Stomach (tissue), 4 donors: ENCODE data around the gene RABGAP1L.

ENCODE experiments used
- CTCF ChIP-seq, 7 experiments: fragments of 450-650 bp in 4 of 7; fragments of 200-600 bp in 3 of 7; sonication (generic) in 3 of 7; IDR thresholded peaks; one replicate each; pipeline ENCODE4 v1.5.1; 2016 to 2019; ENCODE audit warnings: antibody characterized with exemption in 7 of 7, control low read depth in 2 of 7, mild to moderate bottlenecking in 1 of 7
- POLR2A ChIP-seq, 4 donors: fragments of 450-650 bp; IDR thresholded peaks; one replicate each; pipeline ENCODE4 v1.6.1; 2016; ENCODE audit warnings: antibody characterized with exemption in 4 of 4, control low read depth in 2 of 4, mild to moderate bottlenecking in 1 of 4, moderate library complexity in 1 of 4
- POLR2AphosphoS5 ChIP-seq, 3 donors: sonication (generic); formaldehyde crosslinking; IDR thresholded peaks; one replicate each; pipeline ENCODE4 v1.6.1; 2016; ENCODE audit warnings: antibody characterized with exemption in 3 of 3

GRCh38 chr1:174407665-174408064 is 248.3 kb downstream of the RABGAP1L start:
- TF ChIP-seq CTCF (IDR thresholded peaks at IDR 0.05): no peak
- TF ChIP-seq POLR2AphosphoS5 (IDR thresholded peaks at IDR 0.05): no peak
- no peak for TF ChIP-seq POLR2A (IDR thresholded peaks at IDR 0.05)
